Measurements from ENCODE around the gene CDK14. TPM values are rescaled to one million over a fixed set of nuclear protein-coding genes. Genes with fewer than 3 reads are reported as not detected.
"Not testable (repeated sequence)": the region's sequence is repeated elsewhere in the genome, so short reads cannot be mapped to it uniquely, and the experiment has no call there.

CDK14 gene
- total RNA-seq, 1 donor = 39.1 TPM

DNA sequence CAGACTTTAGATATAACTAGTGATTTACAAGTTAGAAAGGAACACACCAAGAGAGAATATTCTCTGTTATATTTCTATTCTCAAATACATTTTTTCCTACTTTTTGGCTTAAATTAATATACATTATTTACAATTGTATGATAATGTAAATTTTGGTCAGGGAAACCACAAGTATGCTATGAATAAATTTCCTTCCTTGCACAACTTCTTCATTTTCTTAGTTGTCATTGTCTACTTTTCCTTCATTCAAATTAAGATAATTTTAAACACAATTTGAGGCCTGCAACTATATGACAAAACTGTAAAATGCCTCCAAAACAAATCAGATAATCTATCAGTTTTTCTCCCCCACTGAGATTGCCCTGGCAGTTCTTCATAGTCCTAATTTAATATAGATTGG lies 131.3 kb downstream of the CDK14 start:
- Histone ChIP-seq H3K36me3 (ENCODE audit: insufficient read depth, low read length) (no peaks in the 10 kb centered on the region), H4K20me1 (ENCODE audit: insufficient read depth, low read length) (no peaks in the 10 kb centered on the region), H3K79me2 (ENCODE audit: insufficient read depth, low read length) (peaks cover 64% of the 10 kb centered on the region), H3K4me1 (ENCODE audit: insufficient read depth, low read length) (peaks cover 24% of the 10 kb centered on the region), H3K9me3 (ENCODE audit: low read depth, low read length) (no peaks in the 10 kb centered on the region), H3K4me3 (ENCODE audit: insufficient read depth, low read length) (no peak overlapping the region), H3K27me3 (ENCODE audit: insufficient read depth, low read length) (no peaks in the 10 kb centered on the region), H2AFZ (ENCODE audit: low read length) (no peak overlapping the region), H3K4me2 (ENCODE audit: insufficient read depth, low read length) (no peak overlapping the region), H3K27ac (ENCODE audit: low read depth, low read length) (no peak overlapping the region)
- DNase-seq (ENCODE audit: insufficient read length, low spot score, missing footprints) = no peak
- TF ChIP-seq CTCF (IDR thresholded peaks at IDR 0.05; ENCODE audit: extremely low read depth, low read depth, low read length) = no peak

- no peak for TF ChIP-seq CTCF (IDR thresholded peaks at IDR 0.05; ENCODE audit: extremely low read depth, low read depth, low read length)
These were observed 132.4 kb downstream of the CDK14 start for GRCh38 chr7:90728568-90728967.

GRCh38 chr7:90735611-90736280 lies 139.6 kb downstream of the CDK14 start:
- not testable (repeated sequence) for H2AFZ ChIP-seq (ENCODE audit: low read length); H3K9me3 ChIP-seq (ENCODE audit: low read depth, low read length); H3K27ac ChIP-seq (ENCODE audit: low read depth, low read length); H3K36me3 ChIP-seq (ENCODE audit: insufficient read depth, low read length); H4K20me1 ChIP-seq (ENCODE audit: insufficient read depth, low read length); H3K4me1 ChIP-seq (ENCODE audit: insufficient read depth, low read length); H3K4me3 ChIP-seq (ENCODE audit: insufficient read depth, low read length); H3K4me2 ChIP-seq (ENCODE audit: insufficient read depth, low read length); H3K27me3 ChIP-seq (ENCODE audit: insufficient read depth, low read length); DNase-seq (ENCODE audit: insufficient read length, low spot score, missing footprints)
- H3K79me2 ChIP-seq (ENCODE audit: insufficient read depth, low read length) = peaks cover 31% of the 10 kb centered on the region

More at GRCh38 chr7:90728568-90728967, 132.4 kb downstream of the CDK14 start:
- Histone ChIP-seq H2AFZ (ENCODE audit: low read length) (no peak overlapping the region), H3K27me3 (ENCODE audit: insufficient read depth, low read length) (no peaks in the 10 kb centered on the region), H3K4me1 (ENCODE audit: insufficient read depth, low read length) (peaks cover 24% of the 10 kb centered on the region), H3K79me2 (ENCODE audit: insufficient read depth, low read length) (peaks cover 61% of the 10 kb centered on the region), H3K4me2 (ENCODE audit: insufficient read depth, low read length) (no peak overlapping the region), H3K4me3 (ENCODE audit: insufficient read depth, low read length) (no peak overlapping the region), H3K27ac (ENCODE audit: low read depth, low read length) (no peak overlapping the region), H3K9me3 (ENCODE audit: low read depth, low read length) (no peaks in the 10 kb centered on the region), H3K36me3 (ENCODE audit: insufficient read depth, low read length) (no peaks in the 10 kb centered on the region), H4K20me1 (ENCODE audit: insufficient read depth, low read length) (no peaks in the 10 kb centered on the region)
- no peak for DNase-seq (ENCODE audit: insufficient read length, low spot score, missing footprints)

GRCh38 chr7:90736316-90736715 lies 140.2 kb downstream of the CDK14 start:
- Histone ChIP-seq H3K36me3 (ENCODE audit: insufficient read depth, low read length) (no peaks in the 10 kb centered on the region), H3K4me1 (ENCODE audit: insufficient read depth, low read length) (no peaks in the 10 kb centered on the region), H3K4me3 (ENCODE audit: insufficient read depth, low read length) (no peak overlapping the region), H4K20me1 (ENCODE audit: insufficient read depth, low read length) (no peaks in the 10 kb centered on the region), H3K4me2 (ENCODE audit: insufficient read depth, low read length) (no peak overlapping the region), H3K27ac (ENCODE audit: low read depth, low read length) (no peak overlapping the region), H3K79me2 (ENCODE audit: insufficient read depth, low read length) (peaks cover 26% of the 10 kb centered on the region), H2AFZ (ENCODE audit: low read length) (no peak overlapping the region), H3K9me3 (ENCODE audit: low read depth, low read length) (no peaks in the 10 kb centered on the region), H3K27me3 (ENCODE audit: insufficient read depth, low read length) (no peaks in the 10 kb centered on the region)
- TF ChIP-seq CTCF (IDR thresholded peaks at IDR 0.05; ENCODE audit: extremely low read depth, low read depth, low read length) = no peak
- DNase-seq (ENCODE audit: insufficient read length, low spot score, missing footprints) = no peak
